ENCODE measurements around the gene GYS2. TPM values are rescaled to one million over a fixed set of nuclear protein-coding genes. Genes with fewer than 3 reads are reported as not detected.

The GYS2 gene
- total and polyA plus RNA-seq, 9 of the 15 experiments (the other 6 are each of a cell fraction or from before 2014, with no cell fraction given), result not detected

GRCh38 chr12:21600196-21600595 is 4.5 kb downstream of the GYS2 start:
- Histone ChIP-seq H3K9ac (ENCODE audit: insufficient read depth in 1 of 2, low read depth in 2 of 2, low read length in 2 of 2) (no peak overlapping the region), H2AFZ (ENCODE audit: low read depth, low read length) (no peak overlapping the region), H3K79me2 (ENCODE audit: control insufficient read depth, insufficient read depth, low read length) (no peaks in the 10 kb centered on the region), H3K9me3 (replicated peaks; ENCODE audit: control insufficient read depth, insufficient read depth, low read depth, low read length) (no peaks in the 10 kb centered on the region), H3K36me3 (ENCODE audit: control insufficient read depth, insufficient read depth, low read length) (no peaks in the 10 kb centered on the region), H3K27ac (ENCODE audit: extremely low read depth, low read depth, low read length) (no peak overlapping the region), H3K27me3 (ENCODE audit: control insufficient read depth in 2 of 2, insufficient read depth in 2 of 2, low read length in 2 of 2) (no peaks in the 10 kb centered on the region), H3K4me3 (no peak overlapping the region), H3K4me1 (replicated peaks in 1 of 2; ENCODE audit: control insufficient read depth in 2 of 2, insufficient read depth in 2 of 2, low read length in 2 of 2) (no peaks in the 10 kb centered on the region), H3K9me1 (ENCODE audit: control insufficient read depth, insufficient read depth, low read length) (no peaks in the 10 kb centered on the region), H4K20me1 (replicated peaks; ENCODE audit: control insufficient read depth, insufficient read depth, low read length) (no peaks in the 10 kb centered on the region), H3K4me2 (ENCODE audit: insufficient read depth, low read length) (no peak overlapping the region)
- 1% methylated on average over 5 of the region's 5 CpGs for WGBS (ENCODE audit: insufficient coverage, low coverage, missing lambda C conversion rate)
- in situ Hi-C loops (cut with MboI) (no loop called here), intact Hi-C loops (cut with micrococcal nuclease) (no loop called here)
- BruUV-seq (replicated peaks), result no TSS peak
- DNase-seq (ENCODE audit: extremely low read depth in 1 of 4, low spot score in 3 of 4), result no peak
- FAIRE-seq, result no peak
- ChIA-PET POLR2A (no interaction called here), CTCF (ENCODE audit: low intra/inter-chr PET ratio) (no interaction called here)
- ATAC-seq, result no peak
- TF ChIP-seq TAF9B (IDR thresholded peaks at IDR 0.05; ENCODE audit: partially characterized antibody) (no peak), ZNF133 (CRISPR knock-in tag; IDR thresholded peaks at IDR 0.05) (no peak), ATF4 (CRISPR knock-in tag; IDR thresholded peaks at IDR 0.05) (no peak), HNRNPH1 (optimal IDR thresholded peaks at IDR 0.05; ENCODE audit: low read depth, low read length) (no peak), TBP (optimal IDR thresholded peaks at IDR 0.05; ENCODE audit: low read depth, low read length) (no peak), CHD4 (IDR thresholded peaks at IDR 0.05; ENCODE audit: insufficient read depth, insufficient replicate concordance, low read depth, low read length, poor library complexity, severe bottlenecking) (no peak), CSDE1 (IDR thresholded peaks at IDR 0.05) (no peak), FOXA1 (IDR thresholded peaks at IDR 0.05; ENCODE audit: borderline replicate concordance) (no peak), ZNF609 (CRISPR knock-in tag; IDR thresholded peaks at IDR 0.05; ENCODE audit: borderline replicate concordance) (no peak), PBX2 (CRISPR knock-in tag; IDR thresholded peaks at IDR 0.05; ENCODE audit: low read depth) (no peak), PBX2 (tag; conservative IDR thresholded peaks at IDR 0.05; ENCODE audit: low read depth) (no peak)

All from K562 (cell line).